Stimulated activated CD4-positive, alpha-beta T cell treated with anti-CD3 and anti-CD28 coated beads, Interleukin-2, amount 100 ng/mL, for 4 hours (primary cell): ENCODE measurements around the gene SYNDIG1.

ENCODE experiments used
- DNase-seq: peaks from one replicate; pipeline ENCODE4 v3.0.0-alpha.2; 2020; ENCODE audit warnings: low read depth

Gene SYNDIG1

DNA sequence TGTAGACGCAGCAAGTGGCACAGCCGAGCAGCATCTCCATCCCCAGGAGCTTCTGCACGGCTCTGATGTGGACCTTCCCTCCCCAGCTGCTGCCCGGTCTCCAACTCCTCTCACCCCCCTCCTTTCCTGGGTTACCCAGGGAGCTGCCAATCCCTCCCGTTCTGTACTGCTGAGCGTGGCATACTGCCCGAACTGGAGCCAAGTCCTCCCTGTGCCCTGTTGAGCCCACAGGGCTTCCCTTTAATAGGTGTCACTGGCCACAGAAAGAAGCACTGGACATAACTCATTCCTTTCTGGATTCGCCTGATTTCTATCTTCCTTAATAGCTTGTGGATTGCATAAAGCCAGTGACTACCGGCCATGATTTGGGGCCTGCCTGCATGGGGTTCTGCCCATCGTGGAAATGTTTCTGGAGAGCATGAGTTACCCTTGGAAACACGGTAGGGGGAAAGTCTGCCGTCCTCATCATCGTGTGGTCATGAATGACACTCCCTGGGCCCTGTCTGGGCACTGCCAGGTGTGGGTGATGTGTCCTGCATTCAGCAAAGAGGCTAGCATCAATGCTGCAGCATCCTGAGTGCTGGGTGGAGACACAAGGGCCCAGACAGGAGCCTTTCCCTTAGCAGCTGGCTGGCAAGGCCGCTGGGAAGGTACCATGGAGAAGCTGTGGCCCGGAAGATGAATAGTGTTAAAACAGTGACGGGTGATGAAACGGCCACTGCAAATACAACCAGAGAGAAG, 189.7 kb downstream of the SYNDIG1 start:
- no peak for DNase-seq

DNA sequence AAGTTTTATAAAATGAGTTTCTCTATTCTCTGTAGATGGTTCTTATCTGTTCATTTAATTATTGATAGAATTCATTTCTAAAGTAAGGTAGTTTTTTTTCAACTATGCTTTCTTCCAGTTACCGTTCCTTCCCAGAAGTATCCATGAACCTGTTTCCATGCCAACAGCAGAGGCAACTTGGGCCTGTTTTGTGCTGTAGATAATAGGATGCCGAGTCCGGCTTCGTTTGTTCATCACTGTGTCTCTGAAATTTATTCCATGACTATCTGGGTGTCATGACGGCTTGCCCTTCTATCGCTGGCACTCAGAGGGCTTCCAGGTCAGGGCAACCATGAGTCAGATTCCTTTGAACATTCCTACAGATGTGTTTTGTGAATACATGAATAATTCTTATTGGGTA, 190.4 kb downstream of the SYNDIG1 start:
- DNase-seq: no peak

DNA sequence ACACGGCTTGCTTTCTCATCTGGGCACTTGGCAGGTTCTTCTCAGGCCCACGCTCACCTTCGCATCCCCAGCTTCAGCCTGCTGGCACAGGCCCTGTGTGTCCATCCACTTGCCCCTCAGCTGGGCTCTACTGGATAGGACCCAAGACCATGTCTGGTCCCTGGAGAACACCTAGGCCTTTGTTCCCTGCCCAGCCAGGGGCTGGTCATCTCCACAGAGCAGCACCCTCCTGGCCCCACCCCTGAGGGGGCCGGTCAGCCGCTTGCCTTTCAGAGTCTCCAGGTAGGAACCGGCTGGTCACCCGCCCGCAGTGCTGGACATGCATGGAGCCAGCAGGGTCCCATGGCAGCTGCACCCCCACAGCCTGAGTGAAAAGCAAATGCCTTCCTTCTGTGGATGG, 191.2 kb downstream of the SYNDIG1 start:
- DNase-seq: no peak

DNA sequence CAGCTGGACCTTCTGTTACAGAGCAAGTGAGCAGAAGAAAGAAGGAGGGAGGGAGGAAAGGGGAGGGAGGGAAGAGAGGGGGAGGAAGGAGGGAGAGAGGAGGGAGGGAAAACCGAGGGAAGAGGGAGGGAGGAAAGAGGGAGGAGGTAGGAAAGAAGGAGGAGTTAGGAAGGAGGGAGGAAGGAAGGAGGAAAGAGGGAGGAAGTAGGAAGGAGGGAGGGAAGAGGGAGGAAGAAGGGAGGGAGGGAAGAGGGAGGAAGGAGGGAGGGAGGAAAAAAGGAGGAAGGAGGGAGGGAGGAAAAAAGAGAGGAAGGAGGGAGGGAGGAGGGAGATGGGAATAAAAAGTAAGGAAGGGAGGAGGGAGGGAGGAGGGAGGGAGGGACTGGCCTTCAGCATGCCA, 191.8 kb downstream of the SYNDIG1 start:
- no peak for DNase-seq

DNA sequence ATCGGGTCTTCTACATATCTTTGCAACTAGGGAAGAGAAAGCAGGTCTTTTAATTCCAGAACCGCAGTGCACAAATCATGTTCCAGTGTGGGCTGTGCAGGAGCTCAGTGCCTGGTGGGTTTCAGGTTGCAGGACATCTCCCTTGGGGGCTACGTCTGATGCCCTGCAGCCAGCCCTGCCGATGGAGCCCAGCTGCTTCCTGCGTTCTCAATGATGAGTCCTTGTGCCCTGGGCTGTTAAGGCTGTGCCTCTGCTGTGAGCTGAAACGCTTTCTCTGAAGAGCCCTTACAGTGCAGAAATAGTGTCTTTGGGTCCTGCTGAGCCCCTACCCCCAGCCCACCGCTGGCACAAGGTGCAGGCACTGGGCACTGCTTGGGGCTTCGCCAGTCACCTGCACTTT, 192.9 kb downstream of the SYNDIG1 start:
- DNase-seq: no peak

DNA sequence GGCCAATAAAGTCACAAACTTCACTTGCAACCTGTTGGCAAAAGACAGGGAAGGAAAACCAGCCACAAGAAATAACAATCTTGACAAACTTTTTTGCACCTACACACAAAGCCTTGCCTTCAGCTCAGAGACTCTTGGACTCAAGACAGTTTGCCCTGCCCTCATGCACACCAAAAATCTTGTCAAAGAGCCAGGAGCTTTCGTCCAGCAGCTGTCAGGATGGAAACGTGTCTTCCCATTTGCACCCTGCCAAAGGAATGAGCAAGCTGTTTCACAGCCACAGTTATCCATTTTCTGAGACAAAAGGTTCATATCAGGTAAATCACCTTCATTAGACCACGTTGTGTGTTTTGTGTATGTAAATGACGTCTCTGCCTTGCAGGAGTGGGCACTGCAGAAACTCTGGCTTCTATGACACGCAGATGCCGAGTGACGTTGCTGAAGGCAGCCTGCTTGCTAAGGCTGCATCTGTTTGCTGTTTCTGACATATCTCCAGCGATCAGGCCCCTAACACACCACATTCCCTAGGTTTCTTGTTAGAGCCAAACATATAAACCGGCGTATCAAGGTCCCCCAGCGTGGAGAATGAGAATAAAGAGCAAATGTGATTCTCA, 193.4 kb downstream of the SYNDIG1 start:
- no peak for DNase-seq

DNA sequence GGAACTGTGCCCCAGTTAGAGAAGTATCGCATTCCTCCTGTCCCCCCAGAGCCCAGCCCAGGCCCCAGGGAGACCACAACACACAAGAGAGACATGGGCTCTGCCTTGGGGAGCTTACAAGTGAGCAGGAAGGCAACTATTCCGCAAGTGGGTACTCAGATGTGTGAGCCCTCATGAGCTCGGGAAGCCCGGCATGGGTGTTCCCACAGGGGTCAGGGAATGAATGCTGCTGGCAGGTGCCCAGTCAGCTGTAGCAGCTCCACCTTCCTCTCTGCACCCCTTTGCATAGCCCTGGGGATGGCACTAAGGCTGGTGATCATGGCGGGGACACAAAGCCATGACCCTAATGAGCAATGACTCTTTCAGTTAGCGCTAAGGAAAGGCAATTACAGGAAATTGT, 194.1 kb downstream of the SYNDIG1 start:
- DNase-seq: no peak

DNA sequence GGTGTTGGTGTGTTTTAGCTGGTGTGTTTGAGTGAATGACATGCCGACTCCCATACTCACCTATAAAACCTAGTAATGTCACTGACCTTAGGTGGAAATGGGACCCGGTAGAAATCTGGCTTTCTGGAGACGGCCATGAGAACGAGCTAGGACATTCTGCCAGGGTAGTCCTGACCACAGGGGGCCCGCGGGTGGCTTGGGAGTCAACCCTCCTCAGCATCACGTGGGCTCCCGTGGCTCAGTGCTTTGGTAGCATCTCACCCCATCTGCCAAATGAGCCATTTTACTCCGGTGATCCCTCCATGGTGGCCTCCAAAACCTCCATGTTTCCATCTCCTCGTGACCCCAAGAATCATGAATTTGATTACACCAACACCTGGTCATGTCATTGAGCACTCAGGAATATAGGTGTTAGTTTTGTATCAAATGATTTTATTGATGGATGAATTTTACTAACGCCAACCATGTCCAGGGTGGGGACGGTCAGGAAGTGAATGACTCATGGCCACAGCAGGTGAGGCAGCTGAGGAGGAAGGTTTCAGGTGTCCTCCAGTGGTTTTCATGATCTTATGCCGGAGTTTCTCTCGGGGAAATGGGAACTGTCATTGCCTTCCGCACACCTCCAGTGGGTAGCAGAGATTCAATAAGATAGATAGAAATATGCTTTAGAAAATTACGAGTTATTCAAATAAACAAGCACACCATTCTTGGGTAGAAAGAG, 195.0 kb downstream of the SYNDIG1 start:
- DNase-seq: no peak

DNA sequence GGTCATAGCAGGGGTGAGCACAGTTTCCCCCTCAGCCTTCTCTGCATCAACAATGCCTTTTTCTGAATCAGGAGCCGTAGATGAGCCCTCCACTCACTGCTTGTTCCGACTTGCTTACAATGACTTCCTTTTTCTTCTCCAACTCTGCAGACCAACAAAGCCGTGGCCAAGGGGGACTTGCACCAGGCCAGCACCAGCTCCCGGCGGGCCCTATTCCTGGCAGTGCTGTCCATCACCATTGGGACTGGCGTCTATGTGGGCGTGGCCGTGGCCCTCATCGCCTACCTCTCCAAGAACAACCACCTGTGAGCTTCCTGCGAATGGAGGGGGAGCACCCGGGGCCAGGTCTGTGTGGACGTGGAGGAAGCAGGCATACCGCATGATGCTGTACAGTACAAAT, 195.8 kb downstream of the SYNDIG1 start:
- DNase-seq: no peak

DNA sequence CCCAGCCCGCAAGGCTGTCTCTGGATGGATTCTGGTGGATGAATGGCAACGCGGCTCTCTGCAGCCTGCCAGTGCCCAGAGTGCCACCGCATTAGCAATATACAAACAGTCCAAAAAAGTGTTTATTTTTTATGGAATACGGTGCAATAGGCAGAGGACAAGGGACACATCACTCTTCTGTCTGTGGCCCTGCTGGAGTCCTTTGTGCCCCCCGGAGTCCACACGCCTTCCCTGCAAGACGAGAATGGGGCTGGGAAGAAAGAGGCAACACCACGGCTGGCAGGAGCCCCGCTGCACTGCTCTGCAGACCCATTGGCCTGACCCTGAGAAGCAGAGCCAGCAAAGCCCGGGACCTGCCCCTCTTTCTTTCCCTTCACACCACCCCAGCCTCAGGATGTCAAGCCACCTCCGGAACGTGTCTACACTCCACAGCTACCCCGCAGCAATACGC, 196.3 kb downstream of the SYNDIG1 start:
- DNase-seq: no peak

DNA sequence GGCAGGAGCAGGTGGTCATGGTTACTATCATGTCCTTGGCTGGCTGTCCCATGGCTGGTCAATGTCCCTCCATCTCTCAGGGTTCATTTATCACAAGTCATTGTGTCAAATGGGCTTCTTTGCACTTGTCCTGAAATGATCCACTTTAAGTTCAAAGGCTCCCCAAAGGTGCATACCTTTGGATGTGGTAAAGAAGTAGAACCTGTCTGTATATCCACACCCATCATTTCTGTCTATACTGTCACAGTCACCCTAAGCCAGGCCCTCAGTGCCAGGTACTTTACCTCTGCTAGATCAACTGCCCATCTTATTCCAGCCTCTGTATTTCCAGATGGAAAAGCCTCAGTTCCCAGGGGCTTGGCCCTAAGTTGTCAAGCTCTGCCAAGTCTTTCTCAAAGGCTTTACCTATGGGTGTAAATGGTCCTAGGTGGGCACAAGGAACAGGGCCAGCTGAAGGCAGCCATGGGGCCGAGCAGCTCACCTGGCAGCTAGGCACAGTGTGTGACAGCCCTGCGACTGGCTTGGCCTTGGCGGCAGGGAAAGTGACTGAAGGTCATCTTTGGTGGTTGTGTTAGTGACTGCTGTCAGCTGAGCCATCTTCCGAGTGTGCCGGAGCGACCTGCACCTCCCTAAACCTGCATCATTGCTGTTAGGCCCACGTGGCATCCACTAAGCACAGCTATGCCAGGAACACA, 198.4 kb downstream of the SYNDIG1 start:
- no peak for DNase-seq

DNA sequence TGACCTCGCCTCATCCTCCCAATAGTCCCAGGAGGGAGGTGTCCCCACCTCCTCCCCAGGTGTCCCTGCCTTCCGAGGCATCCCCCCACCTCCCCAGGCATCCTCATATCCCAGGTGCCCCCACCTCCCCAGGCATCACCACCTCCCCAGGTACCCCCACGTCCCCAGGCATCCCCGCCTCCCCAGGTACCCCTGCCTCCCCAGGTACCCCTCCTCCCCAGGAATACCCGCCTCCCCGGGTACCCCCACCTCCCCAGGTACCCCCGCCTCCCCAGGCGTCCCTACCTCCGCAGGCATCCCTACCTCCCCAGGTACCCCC, 198.9 kb downstream of the SYNDIG1 start:
- no peak for DNase-seq

DNA sequence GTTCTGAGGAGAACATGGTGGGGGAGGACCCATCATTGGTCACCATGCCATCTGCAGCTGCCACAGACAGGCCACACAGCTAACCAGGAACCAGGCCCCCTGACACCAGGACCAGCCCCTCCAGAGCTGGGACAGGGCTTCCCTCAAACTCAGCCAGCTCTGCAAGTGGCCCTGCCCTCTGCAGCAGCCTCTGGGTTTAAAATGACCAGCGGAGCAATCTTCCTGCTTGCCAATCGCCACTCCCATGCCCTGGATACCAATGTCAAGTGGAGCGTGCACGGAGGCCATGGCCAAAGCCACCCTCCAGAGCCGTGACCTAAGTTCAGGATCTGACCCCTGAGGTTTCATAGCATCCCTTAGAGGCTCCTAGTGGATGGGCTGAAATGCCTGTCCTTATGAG, 199.4 kb downstream of the SYNDIG1 start:
- no peak for DNase-seq

DNA sequence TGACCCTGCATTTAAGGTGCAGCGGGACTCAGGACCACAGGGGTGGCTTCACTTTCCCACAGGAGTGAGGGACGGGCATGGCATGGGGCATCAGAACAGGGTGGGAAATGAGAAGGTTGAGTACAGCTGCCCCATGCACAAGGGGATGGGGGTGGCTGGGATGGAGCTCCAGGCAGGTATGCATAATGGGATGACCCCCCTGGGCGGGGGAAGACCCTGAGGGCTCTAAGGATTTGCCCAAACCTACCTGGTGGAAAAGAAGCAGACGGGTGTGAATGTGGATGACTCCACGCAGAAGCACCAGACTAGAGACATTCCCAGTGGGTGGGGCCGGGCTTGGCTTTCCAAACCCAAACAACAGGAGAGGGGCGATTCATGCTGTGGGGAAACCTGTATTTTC, 200.3 kb downstream of the SYNDIG1 start:
- no peak for DNase-seq

DNA sequence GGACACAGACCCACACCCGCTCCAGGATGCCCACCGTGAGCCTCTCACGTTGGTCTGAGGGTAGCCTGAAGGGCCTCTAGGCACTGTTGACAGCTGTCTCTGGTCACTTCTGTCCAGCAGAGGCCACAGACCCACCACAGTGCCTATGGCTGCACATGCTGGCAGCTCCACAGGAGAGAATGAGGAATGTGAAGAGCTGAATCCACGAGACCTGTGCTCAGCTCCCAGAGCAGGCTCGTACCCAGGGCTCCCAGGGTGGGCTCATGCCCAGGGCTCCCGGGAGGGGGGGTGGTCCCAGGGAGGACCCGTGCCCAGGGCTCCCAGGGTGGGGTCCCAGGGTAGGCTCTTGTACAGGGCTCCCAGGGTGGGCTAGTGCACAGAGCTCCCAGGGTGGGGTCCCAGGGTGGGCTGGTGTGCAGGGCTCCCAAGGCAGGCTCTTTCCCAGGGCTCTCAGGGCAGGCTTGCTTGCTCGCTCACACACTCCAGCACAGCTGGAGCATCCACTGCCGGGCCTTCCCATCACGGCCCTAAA, 201.0 kb downstream of the SYNDIG1 start:
- no peak for DNase-seq

DNA sequence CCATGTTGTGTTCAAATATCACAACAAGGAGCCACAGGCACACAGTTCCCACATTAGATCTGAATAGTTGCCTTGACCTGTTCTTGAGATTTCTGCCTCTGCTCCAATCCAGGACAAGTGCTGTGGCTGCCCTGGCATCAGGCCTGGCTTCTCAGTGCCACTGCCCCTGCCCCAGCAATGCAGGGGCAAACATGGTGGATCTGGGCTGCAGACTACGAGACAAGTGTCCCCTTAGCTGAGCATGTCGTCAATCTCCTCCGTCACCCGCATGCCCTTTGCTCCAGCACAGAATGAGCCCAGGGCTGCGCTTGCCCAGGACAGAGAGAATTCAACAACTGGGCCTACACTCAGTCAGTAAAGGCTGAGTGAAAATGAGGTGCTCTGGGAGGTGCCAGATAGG, 201.6 kb downstream of the SYNDIG1 start:
- DNase-seq: no peak

DNA sequence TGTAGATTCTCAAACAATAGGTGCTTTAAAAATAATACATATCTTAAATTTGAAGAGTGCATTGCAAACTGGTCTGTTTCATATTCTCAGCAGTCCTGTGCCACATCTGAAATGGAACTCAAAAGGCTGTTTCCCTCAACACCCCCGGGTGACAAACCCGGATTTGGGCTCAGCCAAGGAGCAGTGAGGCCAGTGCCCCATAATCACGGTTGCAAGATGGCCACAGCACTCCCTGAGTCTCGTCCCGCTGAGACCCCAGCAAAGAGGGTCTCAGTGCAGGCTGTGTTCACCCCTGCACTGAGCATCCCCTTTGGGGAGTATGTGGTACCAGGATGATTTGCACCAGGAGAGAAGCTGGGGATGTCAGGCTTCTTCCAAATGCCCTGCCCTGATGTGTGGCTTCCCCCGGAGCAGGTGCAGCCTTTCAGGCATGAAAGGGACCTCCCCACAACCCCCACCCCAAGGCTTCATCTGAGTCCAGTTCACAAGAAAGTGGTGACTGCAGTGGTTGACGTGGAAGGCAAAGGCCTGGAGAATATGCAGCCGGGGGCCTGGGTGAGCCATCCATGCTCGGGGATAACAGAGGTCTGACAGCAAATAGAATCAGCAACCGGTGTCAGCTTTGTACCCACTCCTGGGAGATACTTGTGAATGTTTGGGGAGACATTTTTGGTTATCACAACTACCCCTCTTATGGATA, 202.9 kb downstream of the SYNDIG1 start:
- no peak for DNase-seq

DNA sequence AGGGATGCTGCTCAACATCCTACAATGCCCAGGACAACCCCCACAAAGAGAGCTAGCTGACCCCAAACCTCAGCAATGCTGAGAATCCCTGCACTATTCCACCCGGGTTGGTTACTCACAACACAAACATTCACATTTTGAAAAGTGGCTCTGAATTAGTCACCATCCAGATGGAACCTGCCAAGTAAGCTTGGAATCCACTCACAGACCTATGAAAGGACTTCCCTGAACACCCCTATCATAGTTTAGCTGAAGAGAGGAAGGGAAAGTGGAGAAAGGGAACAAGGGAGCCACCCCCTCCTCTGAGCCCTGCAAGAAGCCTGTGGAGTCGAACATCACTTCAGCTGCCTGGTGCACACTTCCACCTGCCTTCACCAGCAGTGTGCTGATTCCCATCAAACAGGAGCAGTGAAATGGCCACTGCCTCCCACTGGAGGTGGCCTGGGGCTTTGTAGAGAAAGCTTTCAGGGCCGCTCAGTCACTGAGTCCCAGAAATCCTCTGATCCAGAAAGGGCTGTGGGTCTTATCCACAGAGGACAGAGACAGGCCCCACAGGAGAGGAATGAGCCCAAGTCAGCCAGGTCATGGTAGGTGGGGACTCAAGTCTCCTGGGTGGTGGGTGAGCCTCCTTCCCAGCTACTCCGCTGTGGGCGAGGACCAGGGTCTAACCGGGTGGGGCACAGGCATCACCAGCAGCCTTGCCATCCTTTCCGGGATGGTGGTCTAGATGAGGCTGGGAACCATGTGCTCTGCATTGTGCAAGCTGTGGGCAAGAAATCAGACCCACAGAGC, 203.7 kb downstream of the SYNDIG1 start:
- no peak for DNase-seq

DNA sequence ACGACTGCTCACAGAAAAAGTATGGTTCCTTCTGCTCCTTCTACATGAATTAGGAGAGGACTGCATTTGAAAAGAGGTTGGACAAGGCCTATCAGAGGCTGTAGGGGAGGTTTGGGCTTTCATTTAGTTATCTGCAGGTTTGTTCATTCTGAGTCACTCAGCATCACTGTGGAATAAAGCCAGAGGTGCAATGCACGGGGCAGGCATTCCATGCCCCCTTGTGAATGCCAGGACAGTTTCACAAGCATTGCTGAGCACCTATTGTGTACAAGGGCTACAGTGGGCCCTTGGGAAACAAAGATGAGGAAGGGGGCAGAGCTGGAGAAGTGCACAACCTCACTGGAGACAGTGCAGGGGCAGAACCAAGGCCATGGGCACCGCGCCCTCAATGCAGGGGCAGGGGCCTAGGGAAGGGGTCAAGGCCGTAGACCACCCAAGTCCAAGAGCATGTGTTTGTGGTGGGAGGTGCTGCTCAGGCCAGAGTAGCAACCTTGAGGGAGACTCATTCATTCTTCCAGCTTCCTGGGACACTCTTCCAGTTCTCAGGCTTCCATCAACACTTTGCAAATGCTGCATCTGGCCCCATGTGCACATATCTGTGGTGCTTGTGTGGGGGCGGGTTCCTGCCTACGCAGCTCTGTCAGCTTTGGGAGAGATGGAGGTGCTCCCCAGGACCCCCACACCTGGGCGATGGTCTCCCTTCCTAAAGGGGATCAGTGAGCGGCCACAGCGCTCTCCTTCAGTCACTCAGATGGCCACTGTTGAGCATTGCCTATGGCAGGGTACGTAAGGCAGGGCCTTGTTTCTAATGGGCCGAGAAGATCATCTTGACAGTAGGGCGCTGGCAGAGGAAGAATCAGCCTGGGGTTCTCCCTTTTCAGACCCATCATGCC, 204.5 kb downstream of the SYNDIG1 start:
- DNase-seq: no peak
